Epithelial cell of esophagus (primary cell): ENCODE data around the gene YEATS4.

Experiments
- DNase-seq: peaks from one replicate; pipeline ENCODE4 v3.0.0; 2010; ENCODE audit warnings: low read depth
- H3K4me3 ChIP-seq: 2 replicates; pipeline ENCODE4 v1.5.1; 2011; ENCODE audit warnings: mild to moderate bottlenecking, low read length, control low read depth
- CTCF ChIP-seq: IDR thresholded peaks from 2 replicates; pipeline ENCODE4 v1.5.1; 2011; ENCODE audit warnings: low read depth, mild to moderate bottlenecking, low read length, control low read depth, inconsistent platforms; ENCODE audit not compliant: insufficient read depth; ENCODE audit errors: missing control alignments

Gene YEATS4

GRCh38 chr12:69419701-69420100, 60.2 kb downstream of the YEATS4 start:
- H3K4me3 ChIP-seq, result no peak overlapping the region
- TF ChIP-seq CTCF, result no peak
- no peak for DNase-seq

GRCh38 chr12:69421548-69421947, 62.0 kb downstream of the YEATS4 start:
- no peak overlapping the region for H3K4me3 ChIP-seq
- DNase-seq, result no peak
- TF ChIP-seq CTCF, result no peak

- no peak for DNase-seq
- no peak for TF ChIP-seq CTCF
- H3K4me3 ChIP-seq, result no peak overlapping the region
Observed at GRCh38 chr12:69423037-69423905, 63.7 kb downstream of the YEATS4 start.

- no peak for TF ChIP-seq CTCF
- DNase-seq, result no peak
- H3K4me3 ChIP-seq, result no peak overlapping the region
Observed at GRCh38 chr12:69425417-69425816, 65.9 kb downstream of the YEATS4 start.

DNA sequence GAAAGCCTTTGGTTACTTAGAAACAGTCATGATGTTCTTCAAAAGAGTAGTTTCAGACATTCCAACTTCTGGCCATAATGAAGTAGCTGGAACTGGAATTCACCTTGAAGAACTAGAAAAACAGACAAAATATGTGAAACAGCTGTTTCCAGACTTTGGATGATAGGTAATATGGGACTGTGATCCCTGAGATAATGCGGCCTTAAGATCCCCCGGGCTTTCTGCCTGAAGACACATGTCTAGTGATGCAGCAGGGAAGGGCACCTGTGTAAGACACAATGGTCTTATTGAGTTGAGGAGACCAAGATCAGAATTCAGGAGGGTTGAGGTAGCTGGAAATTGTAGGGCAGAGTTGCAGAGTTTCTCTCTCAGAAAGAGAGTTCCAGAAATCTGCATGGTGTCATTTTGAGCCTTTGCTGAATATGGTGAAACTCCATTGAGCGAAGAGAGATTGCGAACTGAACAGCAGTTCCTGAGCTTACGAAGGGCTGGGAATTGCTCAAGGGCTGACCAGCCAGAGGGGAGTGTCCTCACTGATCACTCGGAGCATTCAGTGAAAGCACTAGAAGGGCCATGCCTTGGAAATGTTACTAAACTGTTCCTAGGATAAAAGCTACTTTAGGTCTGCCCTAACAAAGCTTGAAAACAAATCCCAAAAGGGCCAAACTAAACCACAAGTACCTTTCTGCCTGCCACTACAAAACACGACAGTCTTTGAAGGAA, 69.0 kb downstream of the YEATS4 start:
- TF ChIP-seq CTCF, result no peak
- H3K4me3 ChIP-seq, result no peak overlapping the region
- DNase-seq, result no peak

DNA sequence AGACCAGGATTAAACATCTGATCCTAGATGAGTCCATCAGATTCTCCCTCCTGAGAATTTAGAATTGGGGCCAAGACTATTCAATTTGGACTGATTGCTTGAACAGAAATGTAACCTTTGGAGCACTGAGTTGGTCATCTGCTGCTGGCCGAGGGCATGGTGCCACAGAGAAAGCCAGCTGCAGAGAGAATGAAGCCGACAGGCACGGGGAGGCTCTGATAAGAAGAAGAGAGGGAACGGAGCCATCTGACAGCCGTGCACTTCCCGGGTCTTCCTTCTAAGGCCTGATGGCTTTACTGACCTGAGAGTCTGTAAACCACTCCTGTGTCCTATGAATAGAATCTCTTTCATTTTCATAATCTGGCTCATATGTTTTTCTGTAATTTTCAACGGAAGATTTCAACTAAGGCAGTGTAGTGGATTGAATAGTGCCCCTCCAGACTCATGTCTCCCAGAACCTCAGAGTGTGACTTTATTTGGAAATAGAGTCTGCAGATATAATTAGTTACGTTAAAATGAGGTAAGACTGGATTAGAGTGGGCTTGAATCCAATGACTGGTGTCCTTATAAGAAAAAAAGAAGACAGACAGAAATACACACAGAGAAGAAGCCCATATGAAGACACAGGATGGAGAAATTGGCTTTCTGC, 71.5 kb downstream of the YEATS4 start:
- no peak for DNase-seq
- no peak for TF ChIP-seq CTCF
- H3K4me3 ChIP-seq, result no peak overlapping the region
